ENCODE measurements around the gene CLEC18B. TPM values are rescaled to one million over a fixed set of nuclear protein-coding genes. Genes with fewer than 3 reads are reported as not detected.
"Not testable (repeated sequence)": the region's sequence is repeated elsewhere in the genome, so short reads cannot be mapped to it uniquely, and the experiment has no call there.

Gene CLEC18B
- polyA plus RNA-seq, 4 donors, result 107 to 143 (median 115) TPM

GRCh38 chr16:74409185-74409981 is 11.9 kb downstream of the CLEC18B start:
- not testable (repeated sequence) for DNase-seq (ENCODE audit: low read depth in 4 of 4, low spot score in 2 of 4)

DNA sequence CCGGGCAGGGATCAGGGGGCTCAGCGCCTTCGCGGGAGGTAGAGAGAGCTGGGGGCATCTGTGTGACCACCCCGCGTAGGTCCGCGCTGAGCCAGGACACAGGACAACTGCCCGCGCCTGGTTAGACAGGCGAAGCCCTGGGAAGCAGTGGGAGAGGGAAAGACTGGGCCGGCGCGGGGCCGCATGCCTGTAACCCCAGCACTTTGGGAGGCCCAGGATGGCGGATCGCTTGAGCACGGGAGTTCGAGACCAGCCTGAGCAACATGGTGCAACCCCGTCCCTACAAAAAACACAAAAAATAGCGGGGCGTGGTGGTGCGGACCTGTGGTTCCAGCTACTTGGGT is 13.9 kb downstream of the CLEC18B start:
- not testable (repeated sequence) for DNase-seq (ENCODE audit: low read depth in 4 of 4, low spot score in 2 of 4)

DNA sequence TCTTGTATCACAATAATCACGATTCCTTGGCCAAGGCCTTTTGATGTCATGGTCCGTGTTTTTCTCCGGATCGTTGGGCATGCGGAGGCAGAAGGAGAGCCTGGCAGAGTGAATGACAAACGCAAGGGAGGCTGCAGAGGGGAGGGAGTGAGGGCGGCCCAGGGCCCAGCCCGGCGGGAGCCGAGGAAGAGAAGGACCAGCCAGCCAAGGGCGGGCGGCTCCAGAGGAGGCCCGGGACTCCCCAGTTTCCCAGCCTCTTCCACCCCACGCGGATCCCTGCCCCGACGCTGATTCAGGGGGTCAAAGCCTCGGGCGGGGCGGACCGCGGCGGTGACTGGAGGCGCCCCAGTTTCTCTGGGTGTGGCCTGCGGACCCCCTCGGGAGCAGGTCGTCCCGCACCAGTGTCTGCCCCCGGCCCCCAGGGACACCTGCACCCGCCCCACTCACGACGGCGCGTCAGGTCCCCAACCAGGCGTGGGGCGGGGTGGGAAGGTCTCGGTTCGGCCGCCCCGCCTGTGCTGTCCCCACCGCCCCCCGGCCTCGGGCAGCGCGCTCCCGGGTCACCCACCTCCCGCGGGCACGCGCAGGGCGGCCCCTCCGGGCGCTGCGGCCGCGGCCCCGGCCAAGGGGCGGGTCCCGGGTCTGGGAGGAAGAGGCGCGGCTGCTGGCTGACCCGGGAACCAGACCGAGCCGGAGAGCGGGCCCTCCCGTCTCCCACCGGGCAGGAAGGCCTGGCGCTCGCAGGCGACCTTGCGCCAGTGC is 14.5 kb downstream of the CLEC18B start:
- DNase-seq (ENCODE audit: low read depth in 4 of 4, low spot score in 2 of 4), result not testable (repeated sequence)

- DNase-seq (ENCODE audit: low read depth in 4 of 4, low spot score in 2 of 4), result not testable (repeated sequence)
Observed at GRCh38 chr16:74404148-74404933, 16.9 kb downstream of the CLEC18B start.

DNA sequence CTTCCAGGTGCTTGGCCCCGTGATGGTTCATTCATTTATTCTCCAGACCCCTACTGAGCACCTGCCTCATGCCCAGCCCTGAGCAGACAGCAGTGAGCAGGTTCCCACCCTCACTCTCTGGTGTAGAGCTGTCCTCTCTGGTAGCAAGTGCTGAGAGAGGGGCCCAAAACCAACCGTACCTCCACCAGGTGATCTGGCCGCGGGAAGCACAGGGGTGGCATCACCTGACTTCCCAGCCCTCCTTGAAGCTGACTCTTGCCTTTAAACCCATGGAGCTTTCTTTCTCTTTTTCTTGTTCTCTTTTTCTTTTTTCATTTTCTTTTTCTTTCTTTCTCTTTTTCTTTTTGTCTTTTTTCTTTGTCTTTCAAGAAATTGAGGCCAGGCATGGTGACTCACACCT is 21.0 kb downstream of the CLEC18B start:
- DNase-seq (ENCODE audit: low read depth in 4 of 4, low spot score in 2 of 4), result not testable (repeated sequence)

- not testable (repeated sequence) for DNase-seq (ENCODE audit: low read depth in 4 of 4, low spot score in 2 of 4)
Observed at GRCh38 chr16:74398212-74398895, 22.9 kb downstream of the CLEC18B start.

DNA sequence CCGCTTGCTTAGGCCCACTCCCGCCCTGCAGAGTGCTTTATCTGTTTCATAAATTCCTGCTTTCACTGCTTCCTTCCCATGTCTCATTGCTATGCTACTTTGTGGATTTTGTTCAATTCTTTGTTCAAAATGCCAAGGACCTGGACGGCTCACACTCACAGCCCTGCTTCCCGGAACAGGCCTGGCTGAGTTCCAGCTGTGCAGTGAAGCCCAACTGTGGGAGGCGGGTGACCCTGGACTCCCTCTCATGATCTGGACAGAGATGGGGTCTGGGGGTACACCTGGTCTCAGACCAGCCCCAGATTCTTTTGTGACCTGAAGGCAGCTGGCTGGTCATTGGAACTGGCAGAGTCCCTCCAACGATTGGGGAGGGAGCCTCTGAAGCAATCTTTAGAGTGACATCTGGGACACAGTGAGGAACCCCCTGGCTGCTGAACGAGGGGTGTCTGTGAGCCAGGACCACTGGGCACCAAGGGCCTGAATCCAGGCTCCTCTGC is 24.7 kb downstream of the CLEC18B start:
- DNase-seq (ENCODE audit: low read depth in 4 of 4, low spot score in 2 of 4), result peak in 1 of 4 donors; percentile 40

DNA sequence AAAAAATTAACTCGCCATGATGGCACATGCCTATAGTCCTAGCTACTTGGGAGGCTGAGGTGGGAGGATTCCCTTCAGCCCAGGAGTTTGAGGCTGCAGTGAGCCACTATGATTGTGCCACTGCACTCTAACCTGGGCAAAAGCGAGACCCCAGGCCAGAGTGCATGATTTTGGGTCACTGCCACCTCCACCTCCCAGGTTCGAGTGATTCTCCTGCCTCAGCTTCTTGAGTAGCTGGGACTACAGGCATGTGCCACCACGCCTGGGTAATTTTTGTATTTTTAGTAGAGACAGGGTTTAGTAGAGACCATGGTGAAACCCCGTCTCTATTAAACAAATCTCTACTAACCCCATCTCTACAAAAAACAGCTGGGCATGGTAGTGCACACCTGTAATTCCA is 26.7 kb downstream of the CLEC18B start:
- DNase-seq (ENCODE audit: low read depth in 4 of 4, low spot score in 2 of 4), result not testable (repeated sequence)

GRCh38 chr16:74394131-74394530 is 27.1 kb downstream of the CLEC18B start:
- DNase-seq (ENCODE audit: low read depth in 4 of 4, low spot score in 2 of 4), result not testable (repeated sequence)

DNA sequence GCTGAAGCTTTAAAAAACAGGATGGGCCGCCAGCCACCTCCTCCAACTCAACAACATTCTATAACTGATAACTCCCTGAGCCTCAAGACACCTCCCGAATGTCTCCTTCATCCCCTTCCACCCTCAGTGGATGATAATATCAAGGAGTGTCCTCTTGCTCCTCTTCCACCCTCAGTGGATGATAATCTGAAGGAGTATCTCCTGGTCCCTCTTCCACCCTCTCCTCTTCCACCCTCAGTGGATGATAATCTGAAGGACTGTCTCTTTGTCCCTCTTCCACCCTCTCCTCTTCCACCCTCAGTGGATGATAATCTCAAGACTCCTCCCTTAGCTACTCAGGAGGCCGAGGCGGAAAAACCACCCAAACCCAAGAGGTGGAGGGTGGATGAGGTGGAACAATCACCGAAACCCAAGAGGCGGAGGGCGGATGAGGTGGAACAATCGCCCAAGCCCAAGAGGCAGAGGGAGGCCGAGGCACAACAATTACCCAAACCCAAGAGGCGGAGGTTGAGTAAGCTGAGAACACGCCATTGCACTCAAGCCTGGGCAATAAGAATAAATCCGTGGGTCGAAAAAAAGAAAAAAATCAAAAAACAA is 29.7 kb downstream of the CLEC18B start:
- not testable (repeated sequence) for DNase-seq (ENCODE audit: low read depth in 4 of 4, low spot score in 2 of 4)

GRCh38 chr16:74382339-74383034 is 38.8 kb downstream of the CLEC18B start:
- not testable (repeated sequence) for DNase-seq (ENCODE audit: low read depth in 4 of 4, low spot score in 2 of 4)

GRCh38 chr16:74373847-74374184 is 47.5 kb downstream of the CLEC18B start:
- not testable (repeated sequence) for DNase-seq (ENCODE audit: low read depth in 4 of 4, low spot score in 2 of 4)

DNA sequence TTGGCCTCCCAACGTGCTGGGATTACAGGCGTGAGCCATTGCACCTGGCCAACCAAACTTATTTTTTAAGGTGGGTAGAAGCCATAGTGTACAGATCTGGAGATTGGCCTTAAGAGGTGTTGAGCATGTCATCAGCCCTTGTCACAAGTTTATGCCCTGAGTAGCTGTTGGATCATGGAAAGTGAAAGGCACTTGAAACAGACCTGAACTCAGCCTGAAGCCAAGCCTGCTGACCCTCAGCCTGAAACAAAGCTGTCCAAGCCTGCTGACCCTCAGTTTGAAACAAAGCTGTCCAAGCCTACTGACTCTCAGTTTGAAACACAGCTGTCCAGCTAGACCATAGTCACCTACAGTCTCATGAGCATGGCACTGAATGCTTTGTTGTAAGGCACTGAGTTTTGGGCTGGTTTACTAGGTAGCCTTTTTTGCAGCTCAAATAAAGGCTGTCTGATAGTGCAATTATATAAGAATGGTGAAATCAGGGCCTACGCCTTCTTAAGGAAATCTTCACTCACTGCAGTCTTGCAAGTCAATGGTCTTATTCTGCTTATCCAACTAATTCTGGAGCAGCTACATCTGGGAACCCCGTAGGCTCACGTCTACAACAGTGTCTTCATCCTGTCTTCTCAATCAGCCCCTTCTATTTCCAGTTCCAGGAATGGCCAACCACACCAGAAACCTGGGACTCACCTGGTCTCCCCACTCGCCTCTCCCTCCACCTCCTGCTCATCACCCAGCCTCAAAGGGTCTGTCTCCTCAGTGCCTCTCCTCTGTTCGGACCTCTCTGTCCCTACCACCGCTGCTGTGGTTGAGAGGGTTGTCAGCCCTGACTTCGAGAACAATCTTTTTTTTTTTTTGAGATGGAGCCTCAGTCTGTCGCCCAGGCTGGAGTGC is 48.1 kb downstream of the CLEC18B start:
- no peak for DNase-seq (ENCODE audit: low read depth in 4 of 4, low spot score in 2 of 4)

DNA sequence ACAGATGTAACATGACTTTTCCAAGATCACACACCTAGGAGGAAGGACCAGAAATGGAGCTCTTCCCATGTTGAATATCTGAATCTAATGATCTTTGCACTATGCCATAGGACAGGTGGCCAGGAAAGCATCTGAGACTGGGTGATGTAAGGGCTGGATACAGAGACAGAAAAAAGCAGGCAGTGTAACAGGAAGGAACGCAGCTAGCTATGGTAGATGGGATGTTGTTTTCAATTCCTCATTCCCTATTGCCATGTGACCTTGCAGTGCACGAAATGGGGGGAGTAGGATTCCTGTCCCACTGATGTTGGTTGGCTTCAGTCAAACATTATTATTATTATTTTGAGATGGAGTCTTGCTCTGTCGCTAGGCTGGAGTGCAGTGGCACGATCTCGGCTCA is 48.9 kb downstream of the CLEC18B start:
- DNase-seq (ENCODE audit: low read depth in 4 of 4, low spot score in 2 of 4), result no peak

DNA sequence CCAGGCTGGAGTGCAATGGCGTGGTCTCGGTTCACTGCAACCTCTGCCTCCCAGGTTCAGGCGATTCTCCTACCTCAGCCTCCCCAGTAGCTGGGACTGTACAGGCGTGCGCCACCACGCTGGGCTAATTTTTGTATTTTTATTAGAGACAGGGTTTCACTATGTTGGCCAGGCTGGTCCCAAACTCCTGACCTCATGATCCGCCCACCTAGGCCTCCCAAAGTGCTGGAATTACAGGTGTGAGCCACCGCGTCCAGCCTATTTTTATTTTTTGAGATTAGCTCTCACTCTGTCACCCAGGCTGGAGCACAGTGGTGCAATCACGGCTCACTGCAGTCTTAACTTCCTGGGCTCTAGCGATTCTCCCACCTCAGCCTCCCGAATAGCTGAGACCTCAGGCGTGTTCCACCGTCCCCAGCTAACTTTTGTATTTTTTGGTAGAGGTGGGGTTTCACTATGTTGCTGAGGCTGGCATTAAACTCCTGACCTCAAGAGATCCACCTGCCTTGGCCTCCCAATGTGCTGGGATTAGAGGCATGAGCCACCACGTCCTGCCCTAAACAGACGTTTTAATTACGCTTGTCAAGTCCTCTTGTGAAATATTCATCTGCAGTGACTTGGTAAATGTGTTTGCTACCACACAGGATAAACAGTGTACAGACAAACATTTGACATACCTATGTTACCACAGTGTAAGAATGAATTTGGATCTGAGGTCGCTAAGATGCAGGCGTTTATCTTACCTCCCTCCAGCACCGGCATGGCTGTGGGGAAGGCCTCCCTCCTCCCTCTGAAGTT is 50.7 kb downstream of the CLEC18B start:
- DNase-seq (ENCODE audit: low read depth in 4 of 4, low spot score in 2 of 4), result not testable (repeated sequence)

- DNase-seq (ENCODE audit: low read depth in 4 of 4, low spot score in 2 of 4), result peak; percentile 52 to 88 (median 70)
Observed at GRCh38 chr16:74368002-74368911, 53.0 kb downstream of the CLEC18B start.
